Peyer's patch (tissue), 4 donors: ENCODE measurements around the gene LRRC9.

Experiments used
- CTCF ChIP-seq, 6 experiments: fragments of 450-650 bp in 4 of 6; fragments of 200-600 bp in 2 of 6; sonication (generic) in 1 of 6; IDR thresholded peaks; one replicate each; pipeline ENCODE4 v1.5.1; 2017 to 2019; ENCODE audit warnings: antibody characterized with exemption in 6 of 6, mild to moderate bottlenecking in 3 of 6, moderate library complexity in 1 of 6
- POLR2A ChIP-seq, 2 donors: fragments of 450-650 bp; IDR thresholded peaks; one replicate each; pipeline ENCODE4 v1.5.1; 2017; ENCODE audit warnings: antibody characterized with exemption in 2 of 2, mild to moderate bottlenecking in 2 of 2, moderate library complexity in 2 of 2

DNA sequence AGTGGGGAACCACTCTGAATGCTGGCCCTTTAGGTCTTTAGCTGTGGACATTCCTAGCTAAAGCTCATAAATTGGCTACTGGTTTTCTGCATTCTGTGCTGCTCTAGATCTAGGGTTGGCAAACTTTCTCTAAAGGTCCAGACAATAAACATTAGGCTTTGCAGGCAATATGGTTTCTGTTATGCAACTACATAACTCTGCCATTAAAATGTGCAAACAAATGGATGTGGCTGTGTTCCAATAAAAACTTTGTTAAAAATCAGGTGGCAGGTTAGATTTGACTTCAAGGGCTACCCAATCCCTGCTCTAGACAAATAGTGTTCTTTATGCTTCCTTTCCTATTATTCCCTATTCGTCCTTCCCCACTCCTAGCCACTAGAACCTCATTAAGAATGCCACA, 6.8 kb upstream of the LRRC9 start:
- TF ChIP-seq POLR2A (IDR thresholded peaks at IDR 0.05) (no peak), CTCF (IDR thresholded peaks at IDR 0.05) (no peak)
